HS-27A (cell line): Measurements from ENCODE around the gene GNAZ.

Experiments
- DNase-seq: peaks from one replicate; pipeline ENCODE4 v3.0.0-alpha.2; 2012; ENCODE audit warnings: low read depth, missing footprints

The GNAZ gene

DNA sequence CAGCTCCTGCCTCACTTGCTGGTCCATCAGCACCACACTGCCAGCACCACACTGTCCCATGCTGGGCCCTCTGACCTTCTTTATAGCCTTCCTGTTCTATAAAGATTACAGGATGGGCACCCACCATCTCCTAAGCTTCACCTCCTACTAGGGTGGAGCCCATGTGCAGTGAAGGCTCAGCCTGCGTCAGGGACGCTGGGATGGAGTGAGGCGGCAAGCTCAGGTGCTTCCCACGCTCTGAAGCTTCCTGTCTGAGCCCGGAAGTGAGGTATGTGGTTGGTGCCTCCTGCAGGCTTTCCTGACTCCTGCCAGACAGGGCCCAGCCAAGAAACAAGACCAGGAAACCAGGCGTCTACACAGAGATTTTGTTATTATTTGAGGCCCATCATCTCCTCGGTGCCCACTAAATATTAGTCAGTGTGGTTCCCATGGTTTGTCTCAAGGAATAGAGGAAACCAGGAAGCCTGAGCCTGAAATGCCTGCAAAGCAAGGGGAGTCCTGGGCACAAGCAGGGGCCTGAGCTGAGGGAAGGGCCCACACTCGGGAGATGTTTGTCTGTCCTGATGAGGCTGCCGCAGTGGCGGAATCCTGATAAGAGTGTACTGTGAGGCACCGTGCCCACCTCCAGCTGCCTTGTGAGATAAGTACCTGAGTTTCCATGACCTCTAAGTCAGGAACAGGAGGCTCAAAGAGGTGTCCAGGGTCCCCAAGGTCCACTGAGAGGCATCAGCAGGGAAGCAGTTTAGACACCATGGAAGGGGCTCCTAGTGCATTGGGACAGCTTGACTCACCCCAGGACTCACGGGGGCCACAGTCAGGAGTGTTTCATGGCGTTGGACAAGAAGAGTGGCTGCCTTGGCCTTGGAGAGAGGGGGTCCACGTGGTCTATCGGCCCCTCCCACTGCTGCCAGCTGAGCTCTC, 49.4 kb downstream of the GNAZ start:
- DNase-seq, result no peak

DNA sequence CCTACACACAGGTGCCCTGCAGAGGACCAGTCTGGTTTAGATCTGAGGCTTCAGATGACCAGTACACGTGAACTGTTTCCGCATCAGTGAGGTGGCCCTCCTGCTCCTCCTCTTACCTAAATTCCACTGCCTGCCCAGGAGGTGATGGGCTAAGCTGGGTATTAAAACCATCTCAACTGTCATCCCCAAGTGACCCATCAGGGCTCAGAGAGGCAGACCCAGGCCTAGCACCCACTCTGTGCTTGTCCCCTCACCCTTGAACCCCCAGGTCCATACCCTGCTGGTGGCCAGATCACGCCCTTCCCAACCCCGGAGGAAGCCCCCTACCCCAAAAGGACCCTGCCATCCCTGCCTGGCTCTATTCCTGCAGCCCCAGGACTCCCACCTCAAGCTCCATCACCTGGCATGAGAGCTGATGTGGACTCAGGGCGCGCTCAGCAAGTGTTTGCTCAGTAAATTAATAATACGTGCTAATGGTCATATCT, 50.1 kb downstream of the GNAZ start:
- no peak for DNase-seq

DNA sequence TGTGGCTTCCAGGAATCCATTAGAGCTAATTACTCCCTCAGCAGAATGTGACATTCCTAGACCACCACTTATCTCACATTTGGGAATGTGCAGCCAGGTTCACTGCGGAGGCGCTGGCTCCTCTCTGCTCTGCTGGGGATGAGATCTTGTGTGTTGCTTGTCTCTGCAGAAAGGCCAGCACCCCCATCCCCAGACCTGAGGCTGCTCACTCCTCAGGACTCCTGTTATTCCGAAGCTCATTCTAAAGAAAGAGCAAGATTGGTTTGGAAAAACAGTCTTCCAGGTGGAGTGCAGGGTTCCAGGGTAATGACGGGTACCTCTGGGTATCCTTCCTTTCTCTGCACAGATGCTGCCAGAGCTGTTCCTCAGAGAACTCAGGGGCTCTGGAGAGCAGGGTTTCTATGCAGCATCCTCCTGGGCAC, 50.7 kb downstream of the GNAZ start:
- no peak for DNase-seq

DNA sequence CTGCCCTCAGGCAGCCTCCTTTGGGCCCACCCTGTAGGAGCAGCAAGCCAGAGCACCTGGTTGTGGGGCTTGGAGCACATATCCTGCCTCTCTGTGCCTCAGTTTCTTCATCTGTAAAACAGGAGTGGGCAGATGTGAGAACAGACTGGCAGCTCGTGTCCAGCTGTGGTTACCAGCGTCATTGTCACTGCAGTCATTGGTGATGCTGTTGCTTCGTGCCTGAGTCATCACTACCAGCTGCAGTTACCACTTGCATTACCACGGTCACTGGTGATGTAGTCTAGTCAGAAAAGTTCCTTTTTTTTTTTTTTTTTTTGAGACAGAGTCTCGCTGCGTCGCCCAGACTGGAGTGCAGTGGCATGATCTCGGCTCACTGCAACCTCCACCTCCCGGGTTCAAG, 51.1 kb downstream of the GNAZ start:
- no peak for DNase-seq

DNA sequence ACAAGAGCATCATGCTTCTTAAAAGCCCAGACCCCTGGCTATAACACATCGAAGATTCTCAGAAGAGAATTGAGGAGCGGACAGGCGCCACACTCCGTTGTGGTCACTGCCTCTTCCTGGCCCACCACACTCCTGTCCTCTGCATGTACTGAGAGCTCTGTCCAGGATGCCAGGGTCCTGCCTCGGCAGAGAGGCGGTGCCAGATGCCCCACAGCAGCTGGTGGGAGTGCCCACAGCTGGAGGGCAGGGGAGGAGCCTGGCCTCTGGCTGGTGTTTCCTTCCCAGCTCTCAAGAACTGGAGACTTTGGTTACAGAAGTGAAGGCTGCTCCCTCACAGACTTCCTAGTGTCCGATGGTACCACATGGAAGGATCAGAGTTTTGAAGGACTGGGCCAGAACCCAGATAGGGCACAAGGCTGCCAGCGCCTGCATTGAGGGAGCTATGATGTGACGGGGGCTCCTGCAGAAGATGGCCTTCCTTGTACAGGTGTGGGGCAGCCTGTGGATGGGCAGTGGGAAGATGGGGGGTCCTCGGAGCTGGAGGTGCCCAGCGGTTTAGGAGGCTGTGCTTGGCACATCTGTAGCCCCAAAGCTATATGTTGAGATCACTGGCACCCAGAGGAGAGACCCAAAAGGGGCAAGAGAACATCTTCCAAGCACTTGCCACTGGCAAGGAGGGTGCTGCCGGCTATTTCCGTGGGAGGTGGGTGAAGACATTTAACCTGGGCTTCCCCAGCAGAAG, 52.1 kb downstream of the GNAZ start:
- DNase-seq, result no peak

DNA sequence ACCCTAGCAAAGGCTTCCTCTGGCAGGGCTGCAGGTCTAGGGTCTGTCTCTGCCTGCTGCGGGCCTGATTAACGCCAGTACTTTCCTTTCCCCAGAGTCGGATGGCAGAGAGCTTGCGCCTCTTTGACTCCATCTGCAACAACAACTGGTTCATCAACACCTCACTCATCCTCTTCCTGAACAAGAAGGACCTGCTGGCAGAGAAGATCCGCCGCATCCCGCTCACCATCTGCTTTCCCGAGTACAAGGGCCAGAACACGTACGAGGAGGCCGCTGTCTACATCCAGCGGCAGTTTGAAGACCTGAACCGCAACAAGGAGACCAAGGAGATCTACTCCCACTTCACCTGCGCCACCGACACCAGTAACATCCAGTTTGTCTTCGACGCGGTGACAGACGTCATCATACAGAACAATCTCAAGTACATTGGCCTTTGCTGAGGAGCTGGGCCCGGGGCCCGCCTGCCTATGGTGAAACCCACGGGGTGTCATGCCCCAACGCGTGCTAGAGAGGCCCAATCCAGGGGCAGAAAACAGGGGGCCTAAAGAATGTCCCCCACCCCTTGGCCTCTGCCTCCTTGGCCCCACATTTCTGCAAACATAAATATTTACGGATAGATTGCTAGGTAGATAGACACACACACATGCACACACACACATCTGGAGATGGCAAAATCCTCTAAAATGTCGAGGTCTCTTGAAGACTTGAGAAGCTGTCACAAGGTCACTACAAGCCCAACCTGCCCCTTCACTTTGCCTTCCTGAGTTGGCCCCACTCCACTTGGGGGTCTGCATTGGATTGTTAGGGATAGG, 52.9 kb downstream of the GNAZ start:
- DNase-seq, result no peak

DNA sequence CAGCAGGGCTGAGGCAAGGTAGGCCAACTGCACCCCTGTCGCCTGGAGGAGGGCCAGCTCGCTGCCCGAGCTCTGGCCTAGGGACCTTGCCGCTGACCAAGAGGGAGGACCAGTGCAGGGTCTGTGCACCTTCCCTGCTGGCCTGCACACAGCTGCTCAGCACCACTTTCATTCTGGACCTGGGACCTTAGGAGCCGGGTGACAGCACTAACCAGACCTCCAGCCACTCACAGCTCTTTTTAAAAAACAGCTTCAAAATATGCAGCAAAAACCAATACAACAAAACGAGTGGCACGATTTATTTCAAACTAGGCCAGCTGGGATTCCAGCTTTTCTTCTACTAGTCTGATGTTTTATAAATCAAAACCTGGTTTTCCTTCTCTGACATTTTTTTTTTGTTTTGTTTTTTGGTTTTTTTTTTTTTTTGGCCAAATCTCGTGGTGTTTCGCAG, 53.5 kb downstream of the GNAZ start:
- no peak for DNase-seq

DNA sequence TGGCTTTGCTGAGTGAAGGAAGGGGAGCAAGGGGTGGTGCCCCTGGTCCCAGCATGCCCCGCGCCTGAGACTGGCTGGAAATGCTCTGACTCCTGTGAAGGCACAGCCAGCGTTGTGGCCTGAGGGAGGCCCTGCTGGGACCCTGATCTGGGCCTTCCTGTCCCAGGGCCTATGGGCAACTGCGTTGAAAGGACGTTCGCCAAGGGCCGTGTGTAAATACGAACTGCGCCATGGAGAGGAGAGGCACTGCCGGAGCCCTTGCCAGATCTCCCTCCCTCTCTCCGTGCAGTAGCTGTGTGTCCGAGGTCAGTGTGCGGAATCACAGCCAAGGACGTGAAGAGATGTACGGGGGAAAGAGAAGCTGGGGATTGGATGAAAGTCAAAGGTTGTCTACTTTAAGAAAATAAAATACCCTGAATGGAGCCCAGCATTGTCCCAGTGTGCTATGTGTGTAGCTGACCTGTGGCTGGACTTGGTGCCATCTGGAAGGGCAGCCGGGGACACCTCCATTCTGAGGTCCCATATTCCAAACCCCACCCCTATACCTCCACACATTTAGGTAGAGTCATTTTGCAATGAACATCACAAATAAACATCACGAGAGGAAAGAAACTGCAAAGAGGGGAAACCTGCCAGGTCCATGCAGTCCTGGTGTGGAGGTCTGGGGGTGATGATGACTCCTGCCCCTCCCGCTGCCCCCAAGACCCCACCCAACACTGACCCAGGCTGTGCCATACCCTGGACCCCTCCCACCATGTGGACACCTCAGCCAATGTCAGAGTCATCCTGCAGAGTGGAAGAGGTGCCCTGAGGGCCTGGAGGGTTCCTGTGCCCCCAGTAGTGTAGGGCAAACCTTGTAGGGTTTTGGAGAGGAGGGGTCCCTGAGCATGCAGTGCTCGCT, 54.5 kb downstream of the GNAZ start:
- DNase-seq, result no peak

DNA sequence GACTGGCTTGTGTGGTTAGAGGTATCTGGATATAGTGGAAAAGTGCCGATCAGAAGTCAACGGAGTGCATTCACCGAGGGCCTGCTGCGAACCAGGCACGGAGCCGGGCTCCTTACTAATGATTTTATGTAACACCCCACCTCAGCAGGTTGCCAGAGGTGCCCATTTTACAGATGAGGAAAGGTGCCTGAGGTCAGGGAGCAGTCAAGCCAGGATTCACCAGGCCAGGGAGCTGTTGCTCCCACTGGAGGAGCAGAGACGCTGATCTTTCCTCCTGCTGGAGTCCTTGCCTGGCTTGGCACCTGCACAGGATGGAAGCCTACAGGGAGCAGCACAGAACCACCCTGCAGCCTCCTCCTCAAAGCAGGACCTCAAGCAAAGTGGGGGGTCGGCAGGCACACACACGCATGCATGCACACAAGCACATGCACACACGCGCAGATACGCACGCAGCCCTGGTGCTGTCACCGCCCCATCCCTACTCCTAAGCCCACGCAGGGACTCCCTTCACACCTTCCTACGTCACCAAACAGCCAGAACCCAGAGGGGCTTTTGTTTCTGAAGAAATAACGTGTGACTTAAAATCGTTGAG, 55.3 kb downstream of the GNAZ start:
- DNase-seq, result no peak

DNA sequence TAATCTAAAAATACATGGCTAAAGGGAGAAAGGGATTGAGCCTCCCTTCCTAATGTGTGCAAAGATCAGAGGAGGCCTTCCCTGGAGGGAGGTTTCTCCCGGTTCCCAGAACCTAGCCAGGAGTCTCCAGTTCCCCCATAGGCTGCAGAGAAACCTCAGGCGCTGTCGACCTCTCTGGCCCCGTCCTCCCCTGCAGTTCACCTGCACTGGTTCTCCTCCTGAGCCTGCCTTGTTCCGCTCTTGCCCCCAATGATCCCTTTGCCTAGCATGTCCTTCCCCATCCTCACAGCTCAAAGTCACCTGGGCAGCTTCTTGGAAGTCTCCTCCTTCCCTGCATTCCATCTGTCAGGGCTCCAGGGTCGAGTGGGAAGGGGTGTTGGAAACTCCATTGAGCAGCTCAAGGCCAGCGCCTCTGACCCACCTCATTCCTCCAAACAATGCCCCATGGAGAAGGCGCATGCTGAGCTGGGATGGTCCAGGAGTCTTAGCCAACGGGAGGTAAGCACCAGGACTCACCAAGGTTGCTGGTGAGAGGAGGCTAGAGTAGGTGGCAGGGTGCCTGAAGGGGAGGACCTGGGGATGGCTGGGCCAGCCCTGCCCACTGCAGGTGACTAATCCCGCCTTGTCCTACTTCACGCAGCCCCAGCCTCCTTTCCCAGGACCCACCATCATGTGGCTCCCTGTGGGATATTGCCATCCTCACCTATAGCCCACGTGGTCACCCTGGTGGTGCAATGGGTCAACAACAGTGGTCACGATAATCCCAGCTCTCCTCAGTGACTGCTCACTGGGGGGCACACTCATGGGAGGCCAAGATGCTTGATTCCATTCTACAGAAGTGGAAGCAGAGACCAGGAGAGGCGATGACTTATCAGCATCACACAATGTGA, 56.1 kb downstream of the GNAZ start:
- no peak for DNase-seq

DNA sequence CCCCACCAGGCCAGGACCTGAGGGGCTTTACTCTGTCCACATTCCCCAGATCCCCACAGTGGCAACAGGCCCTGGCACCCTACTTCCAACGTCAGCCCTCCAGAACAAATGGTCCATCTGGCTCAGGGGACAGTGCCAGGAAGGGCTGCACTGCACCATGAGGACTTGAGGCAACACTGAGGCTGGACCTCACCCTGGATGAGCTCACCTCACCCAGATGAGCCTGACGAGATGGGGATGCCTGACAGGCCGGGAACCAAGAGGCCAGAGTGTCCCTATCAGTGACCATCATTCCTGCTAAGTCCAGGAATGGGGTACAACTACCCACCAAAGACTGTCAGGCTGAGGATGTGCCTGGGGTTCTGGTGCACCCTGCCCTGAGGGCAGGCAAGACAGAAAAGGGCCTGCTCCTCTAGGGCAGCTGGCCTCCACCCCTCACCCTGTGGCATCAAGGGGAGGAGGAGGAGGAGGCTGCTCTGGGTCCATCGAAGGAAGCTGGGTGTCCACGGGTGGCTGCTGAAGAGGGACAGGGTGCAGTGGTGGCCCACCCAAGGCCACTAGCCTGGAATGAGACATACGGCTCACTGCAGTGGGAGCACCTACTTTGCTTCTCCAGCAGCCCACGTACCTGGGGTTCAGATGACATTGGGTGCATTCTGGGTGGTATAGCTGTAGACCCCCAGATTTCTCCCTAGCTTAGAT, 56.9 kb downstream of the GNAZ start:
- no peak for DNase-seq

DNA sequence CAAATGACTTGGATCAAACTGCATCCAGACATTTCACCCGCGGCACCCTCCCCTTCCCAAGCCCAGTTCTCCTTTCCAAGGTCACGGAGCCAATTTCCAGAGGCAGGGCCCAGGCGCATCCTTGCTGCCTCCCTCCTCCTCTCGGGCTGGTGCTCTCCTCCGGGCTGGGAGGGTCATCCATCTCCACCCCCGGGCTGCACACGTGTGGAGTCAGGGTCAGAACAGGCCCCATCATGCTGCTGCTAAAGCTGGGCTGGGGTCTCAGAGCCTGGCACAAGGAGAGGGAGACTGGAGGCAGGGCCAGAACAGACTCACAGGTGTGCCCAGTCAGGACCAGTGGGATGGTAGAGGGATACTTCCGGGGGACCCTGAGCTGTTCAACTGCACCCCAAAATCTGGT, 57.5 kb downstream of the GNAZ start:
- DNase-seq, result no peak

DNA sequence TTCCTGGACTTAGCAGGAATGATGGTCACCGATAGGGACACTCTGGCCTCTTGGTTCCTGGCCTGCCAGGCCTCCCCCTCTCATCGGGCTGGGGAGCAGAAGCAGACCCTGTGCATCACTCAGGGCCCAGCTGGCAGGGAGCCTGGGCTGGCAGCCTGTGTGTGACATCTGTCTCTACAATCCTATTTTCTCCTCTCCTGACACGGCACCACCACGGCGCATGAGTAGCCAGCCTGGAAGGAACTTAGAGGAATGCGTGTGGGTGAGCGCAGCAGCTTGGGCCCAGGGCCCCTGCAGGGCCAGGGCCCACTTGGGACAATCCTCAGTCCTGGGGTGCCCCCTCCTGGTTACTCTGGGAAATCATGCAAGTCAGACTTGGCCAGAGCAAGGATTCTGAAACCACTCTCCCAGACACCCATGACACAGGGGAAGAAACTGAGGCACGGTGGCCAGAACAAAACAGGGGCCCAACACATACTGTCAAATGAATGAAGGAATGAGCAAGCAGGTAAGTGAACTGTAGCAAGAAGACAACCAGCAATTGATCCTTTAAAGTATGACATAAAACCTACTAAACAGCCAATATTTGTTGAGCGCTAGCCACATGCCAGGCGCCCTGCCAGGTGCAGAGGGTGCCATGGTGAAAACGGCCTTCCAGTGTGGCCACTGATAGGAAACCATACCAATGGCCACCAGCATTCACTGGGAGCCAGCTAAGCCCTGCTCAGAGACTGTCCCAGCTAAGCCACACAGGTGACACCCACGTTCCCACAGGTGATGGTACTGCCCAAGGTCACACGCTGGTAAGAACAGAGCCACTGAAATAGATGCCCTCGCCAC, 58.2 kb downstream of the GNAZ start:
- peak; percentile 14 for DNase-seq

DNA sequence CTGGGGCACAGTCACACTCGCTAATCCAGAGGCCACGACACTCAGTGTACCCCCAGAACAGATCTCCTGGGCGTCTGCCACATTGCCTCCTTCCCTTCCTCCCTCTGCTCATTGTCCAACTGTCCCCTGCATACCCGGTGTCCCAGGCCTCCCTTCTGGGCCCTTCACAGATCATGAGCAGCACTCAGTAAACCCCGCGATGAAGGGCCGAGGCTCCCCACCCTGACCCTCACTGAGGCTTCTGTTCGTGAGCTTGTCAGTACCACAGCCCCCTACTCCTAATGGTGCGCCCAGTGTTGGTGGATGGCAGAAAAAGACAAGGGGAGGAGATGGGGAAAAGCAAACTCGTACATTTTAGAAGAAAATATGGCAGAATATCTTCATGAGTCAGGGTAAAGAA, 58.8 kb downstream of the GNAZ start:
- no peak for DNase-seq

DNA sequence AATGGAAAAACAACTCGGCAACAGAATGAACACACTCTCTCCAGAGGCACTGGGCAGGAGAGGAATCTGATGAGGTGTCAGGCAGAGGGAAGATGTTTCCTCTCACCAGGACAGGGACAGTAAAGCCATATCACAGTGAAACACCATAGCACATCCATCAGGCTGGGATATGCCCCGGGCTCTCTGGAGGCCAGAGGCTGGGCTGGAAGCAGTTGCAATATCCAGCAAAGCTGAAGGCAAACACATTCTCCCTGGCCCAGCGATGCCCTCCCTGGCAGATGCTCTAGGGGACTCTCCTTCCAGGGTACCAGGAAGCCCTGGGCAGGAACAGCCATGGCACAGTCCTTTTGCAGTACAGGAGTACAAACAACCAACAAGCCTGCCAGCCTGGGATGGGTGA, 60.4 kb downstream of the GNAZ start:
- no peak for DNase-seq

DNA sequence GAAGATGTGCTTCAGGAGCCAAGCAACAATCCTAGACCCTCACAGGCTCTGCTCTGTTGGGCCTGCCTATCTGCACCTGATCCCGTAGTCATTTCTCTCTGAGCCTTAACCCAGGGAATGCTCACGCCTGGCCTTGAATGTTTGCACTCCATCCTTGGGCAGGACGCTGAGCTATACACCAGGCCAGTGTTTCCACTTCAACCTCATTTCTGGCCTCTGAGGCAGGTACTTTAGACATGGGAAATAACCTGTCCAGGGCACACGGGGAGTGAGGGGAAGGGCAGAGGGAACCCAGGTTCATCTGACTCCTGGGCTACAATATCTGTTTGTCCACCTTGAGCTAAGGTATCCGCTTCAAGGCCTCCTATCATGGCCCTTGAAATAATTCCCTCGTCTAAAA, 61.6 kb downstream of the GNAZ start:
- DNase-seq, result no peak

DNA sequence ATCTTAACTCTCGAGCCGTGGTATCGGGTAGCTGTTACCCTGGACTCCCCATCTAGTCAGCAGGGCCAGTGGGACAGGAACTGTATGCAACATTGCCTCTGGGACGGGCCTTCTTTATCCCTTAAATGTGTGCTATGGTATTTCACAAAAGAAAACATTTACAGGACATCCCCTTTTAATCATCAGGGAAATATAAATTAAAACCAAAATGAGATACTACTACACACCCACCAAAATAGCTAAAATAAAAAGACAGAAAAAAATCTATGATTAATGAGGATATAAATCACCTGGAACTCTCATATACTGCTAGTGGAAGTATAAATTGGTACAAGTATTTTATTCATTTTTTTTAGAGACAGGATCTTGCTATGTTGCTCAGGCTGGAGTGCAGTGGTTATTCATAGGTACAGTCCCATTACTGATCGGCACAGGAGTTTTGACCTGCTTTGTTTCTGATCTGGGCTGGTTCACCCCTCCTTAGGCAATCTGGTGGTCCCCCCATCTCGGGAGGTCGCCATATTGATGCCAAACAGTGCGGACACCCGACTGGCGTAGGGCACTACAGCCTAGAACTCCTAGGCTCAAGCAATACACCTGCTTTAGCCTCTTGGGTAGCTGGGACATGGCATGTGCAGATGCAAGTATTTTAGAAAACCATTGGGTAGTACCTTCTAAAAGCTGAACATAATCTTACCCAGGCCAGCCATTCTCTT, 62.2 kb downstream of the GNAZ start:
- DNase-seq, result no peak

DNA sequence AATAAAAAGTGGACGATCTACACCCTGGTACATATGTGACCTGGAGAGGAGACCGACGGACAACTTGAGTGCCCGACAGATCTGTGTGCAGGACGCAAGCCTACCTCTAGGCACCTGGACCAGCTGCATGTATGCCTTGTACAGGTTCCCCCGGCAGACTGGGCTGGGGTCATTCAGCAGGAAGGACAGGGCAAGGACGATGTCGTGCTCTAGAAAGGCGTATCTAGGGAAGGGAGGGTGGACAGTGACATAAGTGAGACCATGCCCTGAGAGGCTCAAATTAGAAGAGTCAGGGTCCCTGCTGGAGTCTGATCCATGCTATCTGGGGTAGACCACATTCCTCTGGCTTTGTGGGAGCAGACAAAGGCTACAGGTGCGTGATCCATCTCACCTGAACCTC, 63.6 kb downstream of the GNAZ start:
- no peak for DNase-seq
